Measurements from ENCODE around the gene SPRN.

GRCh38 chr10:133462512-133463305 is 38.3 kb upstream of the SPRN start:
- no peak for TF ChIP-seq CTCF (IDR thresholded peaks at IDR 0.05)
- TF ChIP-seq POLR2AphosphoS5 (IDR thresholded peaks at IDR 0.05), result no peak
